Activated T-helper 17 cell treated with anti-CD3 and anti-CD28 coated beads, Interleukin-2, amount 50 U/mL, for 72 hours (primary cell): ENCODE results near the gene JPH4. TPM values are rescaled to one million over a fixed set of nuclear protein-coding genes. Genes with fewer than 3 reads are reported as not detected.

Source experiments
- ATAC-seq: fragments of 150-1000 bp; cut with Tn5 transposase; replicated peaks from 2 replicates; pipeline ENCODE4 v1.10.0; 2021; ENCODE audit warnings: mild to moderate bottlenecking, moderate library complexity
- H3K27ac Mint-ChIP-seq: one replicate; pipeline ENCODE4 v1.8.0; 2022; ENCODE audit warnings: mixed read lengths
- H3K27me3 Mint-ChIP-seq: one replicate; pipeline ENCODE4 v1.8.0; 2022; ENCODE audit warnings: mixed read lengths
- H3K36me3 Mint-ChIP-seq: one replicate; pipeline ENCODE4 v1.8.0; 2022; ENCODE audit warnings: low read depth, mild to moderate bottlenecking, mixed read lengths
- H3K4me1 Mint-ChIP-seq: one replicate; pipeline ENCODE4 v1.8.0; 2022; ENCODE audit warnings: mixed read lengths
- H3K4me3 Mint-ChIP-seq: one replicate; pipeline ENCODE4 v1.8.0; 2022; ENCODE audit warnings: mild to moderate bottlenecking, mixed read lengths
- H3K9me3 Mint-ChIP-seq: one replicate; pipeline ENCODE4 v1.8.0; 2022; ENCODE audit warnings: mixed read lengths
- total RNA-seq, 2 donors: library from RNA; stranded (reverse); gene quantifications; one replicate each; pipeline ENCODE4 v1.2.3, GENCODE V29; 2022

The JPH4 gene
- total RNA-seq = not detected

DNA sequence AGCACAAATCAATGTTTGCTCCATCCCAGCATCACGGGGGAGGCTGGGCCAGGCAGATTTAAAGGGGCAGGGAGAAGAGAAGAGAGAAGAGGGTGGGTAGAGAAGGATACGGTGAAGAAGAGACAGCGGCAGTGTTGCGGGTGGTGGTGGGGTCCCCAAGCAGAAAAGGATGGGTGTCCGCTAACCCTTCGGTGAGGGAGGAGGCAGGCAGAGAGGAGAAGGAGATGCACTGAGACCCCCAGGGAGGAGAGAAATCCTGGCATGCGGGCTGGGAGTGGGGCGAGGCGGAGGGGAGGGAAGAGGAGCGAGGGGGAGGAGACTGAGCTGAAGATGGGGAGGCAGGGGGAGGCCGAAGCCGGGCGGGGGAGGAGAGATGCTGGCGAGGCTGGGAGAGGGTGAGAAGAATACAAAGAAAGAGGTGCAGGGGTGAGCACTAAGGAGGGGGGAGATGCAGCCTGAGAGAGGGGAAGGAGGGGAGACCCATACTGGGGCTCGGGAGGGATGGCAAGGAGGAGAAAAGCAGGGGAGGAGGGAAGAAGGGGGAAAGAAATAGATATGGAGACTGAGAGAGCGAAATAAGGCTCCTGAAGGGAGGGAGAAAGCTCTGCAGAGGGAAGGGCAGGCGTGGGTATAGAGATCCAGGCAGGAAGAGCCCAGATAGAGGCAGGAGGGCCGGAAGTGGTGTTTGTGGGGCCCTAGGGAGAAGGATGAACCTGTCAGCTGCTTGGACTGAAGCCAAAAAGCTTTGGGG is at the start of gene JPH4:
TSS of gene JPH4 (minus strand) at position 231 of the 751 bp plus-strand sequence. CDS start 1,337 bp downstream, outside the sequence.
- Mint-ChIP-seq H3K9me3 (no peaks in the 10 kb centered on the region), H3K4me3 (no peak within 1 kb of the TSS), H3K4me1 (peaks cover 6% of the 10 kb centered on the region), H3K27ac (no peak within 1 kb of the TSS), H3K27me3 (peaks cover 35% of the 10 kb centered on the region), H3K36me3 (peaks cover 6% of the 10 kb centered on the region)
- ATAC-seq = no peak

DNA sequence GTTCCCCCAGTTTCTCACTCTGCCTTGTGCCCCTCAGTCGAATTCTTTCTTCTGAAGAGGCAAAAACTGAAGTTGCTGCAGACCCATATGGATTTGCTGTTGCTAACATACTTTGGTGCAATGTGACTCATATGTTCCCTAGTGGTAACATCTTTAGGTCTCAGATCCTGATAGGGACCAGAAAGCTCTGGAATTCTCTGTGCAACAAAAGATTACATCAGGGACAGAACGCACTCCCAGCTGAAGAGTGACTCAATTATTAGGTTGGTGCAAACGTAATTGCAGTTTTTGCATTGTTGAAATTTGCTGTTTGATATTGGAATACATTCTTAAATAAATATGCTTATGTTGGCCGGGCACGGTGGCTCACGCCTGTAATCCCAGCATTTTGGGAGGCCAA is 49.4 kb upstream of the JPH4 start:
- ATAC-seq = no peak
- Mint-ChIP-seq H3K27me3 (peaks cover 12% of the 10 kb centered on the region), H3K4me1 (peaks cover 6% of the 10 kb centered on the region), H3K4me3 (no peak overlapping the region), H3K36me3 (no peaks in the 10 kb centered on the region), H3K9me3 (peaks cover 6% of the 10 kb centered on the region), H3K27ac (no peak overlapping the region)

DNA sequence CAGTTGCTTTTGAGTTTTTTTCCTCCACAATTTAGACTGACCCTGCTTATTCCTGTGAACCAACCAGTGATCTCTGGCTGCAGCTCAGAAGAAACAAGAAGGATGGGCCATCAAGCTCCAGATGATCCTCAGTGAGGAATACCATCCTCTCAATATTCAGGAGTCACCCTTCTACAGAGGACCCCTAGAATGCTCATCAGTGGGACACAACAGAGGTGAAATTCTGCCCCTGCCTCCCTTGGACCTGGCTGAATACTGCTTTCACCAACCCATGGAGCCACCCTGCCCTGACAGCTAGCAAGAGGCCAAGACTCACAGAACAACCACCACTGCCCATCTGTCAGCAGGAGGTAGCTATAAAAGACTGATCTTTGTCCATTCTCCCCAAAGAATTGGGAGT is 48.4 kb upstream of the JPH4 start:
- peaks cover 6% of the 10 kb centered on the region for H3K9me3 Mint-ChIP-seq
- H3K36me3 Mint-ChIP-seq = no peaks in the 10 kb centered on the region
- ATAC-seq = no peak
- peaks cover 15% of the 10 kb centered on the region for H3K27me3 Mint-ChIP-seq
- H3K4me3 Mint-ChIP-seq = no peak overlapping the region
- peaks cover under 1% of the 10 kb centered on the region for H3K4me1 Mint-ChIP-seq
- H3K27ac Mint-ChIP-seq = no peak overlapping the region

DNA sequence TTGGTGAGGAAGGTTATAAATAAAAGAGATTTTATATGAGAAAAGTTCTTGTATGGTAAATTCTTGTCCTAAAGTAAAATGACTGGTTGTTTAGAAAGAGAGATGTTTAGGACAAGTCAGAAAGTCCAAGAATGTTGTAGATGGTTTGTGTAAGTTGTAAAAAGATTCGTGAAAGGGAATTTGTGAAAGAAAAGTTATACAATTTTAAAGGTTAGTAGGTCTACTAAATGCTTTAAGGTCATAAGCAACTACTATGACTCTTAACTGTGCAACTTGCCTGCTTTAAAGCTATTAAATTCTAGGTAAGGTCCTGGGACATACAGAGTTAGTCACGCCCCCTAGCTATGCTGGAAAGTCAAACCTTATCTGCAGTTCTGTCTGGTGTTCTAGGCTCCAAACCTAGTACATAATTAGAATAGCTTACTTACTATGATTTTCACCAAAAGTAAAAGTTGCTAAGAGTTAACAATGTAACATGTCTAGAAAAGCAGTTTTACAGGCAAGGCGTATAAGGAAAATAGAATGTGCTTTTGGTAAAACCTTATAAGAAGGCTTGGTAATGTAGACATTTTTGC is 46.3 kb upstream of the JPH4 start:
- H3K27me3 Mint-ChIP-seq = peaks cover 23% of the 10 kb centered on the region
- H3K4me1 Mint-ChIP-seq = no peaks in the 10 kb centered on the region
- ATAC-seq = no peak

DNA sequence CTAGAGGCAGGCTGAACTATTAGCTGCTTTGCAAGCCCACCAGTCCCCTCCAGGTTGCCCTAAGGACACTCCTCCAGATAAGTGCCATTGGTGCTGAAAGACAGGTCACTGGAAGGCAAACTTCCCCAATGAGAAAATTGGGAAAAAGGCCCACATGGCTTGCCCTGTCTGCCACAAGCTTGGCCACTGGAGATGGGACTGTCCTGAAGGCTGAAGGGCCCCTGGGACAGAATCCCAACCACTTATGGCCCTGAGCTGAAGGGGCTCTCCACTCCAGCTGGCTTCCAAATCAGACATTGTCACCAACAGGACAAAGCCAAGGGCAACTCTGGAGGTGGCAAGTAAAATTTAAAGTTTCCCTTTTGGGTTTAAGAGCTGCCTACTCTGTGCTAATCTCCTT is 45.4 kb upstream of the JPH4 start:
- Mint-ChIP-seq H3K36me3 (no peaks in the 10 kb centered on the region), H3K4me3 (no peak overlapping the region), H3K4me1 (no peaks in the 10 kb centered on the region), H3K9me3 (peaks cover 6% of the 10 kb centered on the region), H3K27ac (no peak overlapping the region), H3K27me3 (peaks cover 23% of the 10 kb centered on the region)
- no peak for ATAC-seq

More for the DNA sequence above, 46.3 kb upstream of the JPH4 start:
- Mint-ChIP-seq H3K27ac (no peak overlapping the region), H3K9me3 (peaks cover 6% of the 10 kb centered on the region), H3K36me3 (no peaks in the 10 kb centered on the region), H3K4me3 (no peak overlapping the region)

DNA sequence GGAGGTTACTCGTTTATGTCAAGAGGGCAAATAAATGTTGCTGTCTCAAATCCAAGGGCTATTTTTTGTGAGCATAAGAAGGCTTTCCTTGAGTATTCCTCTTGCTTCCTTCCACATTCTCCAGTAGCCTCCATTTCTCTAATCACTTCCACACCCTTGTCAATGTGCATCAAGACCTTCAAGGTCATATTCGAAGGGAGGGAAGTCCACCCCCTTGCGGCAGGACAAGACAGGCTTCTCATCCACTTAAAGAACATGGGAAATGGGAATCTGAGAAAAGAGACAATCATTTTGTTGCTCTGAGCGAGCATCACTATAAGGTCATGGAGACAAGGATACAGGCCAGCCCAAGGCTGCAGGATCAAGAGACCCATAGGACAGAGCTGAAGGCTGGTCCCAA is 44.4 kb upstream of the JPH4 start:
- ATAC-seq = no peak
- Mint-ChIP-seq H3K4me1 (no peaks in the 10 kb centered on the region), H3K9me3 (peaks cover 6% of the 10 kb centered on the region), H3K36me3 (no peaks in the 10 kb centered on the region), H3K4me3 (no peak overlapping the region), H3K27ac (no peak overlapping the region), H3K27me3 (peaks cover 23% of the 10 kb centered on the region)

DNA sequence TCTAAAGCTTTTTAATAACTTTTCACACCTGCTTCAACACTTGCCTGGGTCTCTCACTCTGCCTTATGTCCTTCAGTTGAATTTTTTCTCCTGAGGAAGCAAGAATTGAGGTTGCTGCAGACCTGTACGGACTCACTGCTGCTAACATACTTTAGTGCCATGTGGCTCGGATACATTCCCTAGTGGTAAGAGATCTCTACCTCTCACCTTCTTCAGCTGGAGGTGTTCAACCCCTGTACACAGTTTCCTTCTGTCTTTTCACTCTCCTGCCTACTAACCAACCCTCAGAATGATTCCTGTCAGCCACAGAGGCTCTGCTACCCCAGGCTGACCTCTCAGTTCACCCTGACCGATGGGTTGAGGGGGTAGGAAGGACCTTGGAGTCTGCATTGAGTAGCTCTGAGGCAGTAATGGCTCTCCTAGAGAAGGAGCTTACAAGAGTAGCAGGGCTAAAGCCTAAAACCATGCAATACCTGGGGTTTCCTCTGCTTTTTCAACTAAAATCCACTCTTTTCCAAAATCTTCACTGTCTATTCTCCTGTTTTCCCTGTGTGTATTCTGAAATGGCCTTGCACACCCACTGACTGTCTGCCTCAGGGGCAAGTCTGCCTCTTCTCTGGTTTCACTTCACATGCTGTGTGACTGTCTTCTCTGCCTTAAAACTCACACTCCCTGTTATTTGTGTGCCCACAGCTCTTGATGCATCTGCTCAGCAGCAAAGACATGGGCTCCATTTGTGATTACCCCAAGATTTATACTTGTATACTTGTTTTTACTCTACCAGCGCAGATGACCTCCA is 43.5 kb upstream of the JPH4 start:
- H3K4me3 Mint-ChIP-seq = no peak overlapping the region
- no peaks in the 10 kb centered on the region for H3K4me1 Mint-ChIP-seq
- H3K27me3 Mint-ChIP-seq = peaks cover 21% of the 10 kb centered on the region
- no peaks in the 10 kb centered on the region for H3K36me3 Mint-ChIP-seq
- H3K27ac Mint-ChIP-seq = no peak overlapping the region
- peaks cover 6% of the 10 kb centered on the region for H3K9me3 Mint-ChIP-seq
- no peak for ATAC-seq

DNA sequence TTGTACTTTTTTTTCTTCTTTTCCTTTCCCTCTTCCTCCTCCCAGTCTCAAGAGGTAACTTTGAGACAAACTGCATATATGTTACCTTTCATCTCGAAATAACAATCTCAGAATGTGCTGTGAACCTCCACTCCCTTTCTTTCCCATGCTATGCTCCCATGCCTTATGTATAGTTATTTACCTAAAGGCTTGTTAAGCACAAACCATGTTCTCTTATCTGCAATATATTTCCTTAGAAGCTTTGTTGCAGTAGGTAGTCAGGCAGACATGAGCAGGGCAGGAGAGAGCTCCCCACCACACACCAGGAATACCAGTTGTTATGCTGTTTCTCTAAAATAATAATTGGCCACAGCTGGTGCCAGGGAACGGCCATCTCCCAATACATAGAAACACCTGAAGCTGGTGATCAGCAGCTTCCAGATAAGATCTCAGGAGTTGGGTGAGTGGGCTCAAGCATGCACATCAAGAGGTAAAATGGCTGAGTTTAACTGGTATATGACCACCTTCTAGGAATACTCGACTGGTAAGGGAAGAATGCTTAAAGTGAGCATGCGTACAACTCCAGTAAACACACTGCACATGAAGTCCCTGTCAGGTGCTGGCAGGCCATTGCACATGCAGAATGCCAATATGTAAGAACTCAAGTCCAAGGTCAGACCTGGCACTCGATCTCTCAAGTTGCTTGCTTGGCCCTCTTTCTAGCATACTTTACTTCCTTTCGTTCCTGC is 42.8 kb upstream of the JPH4 start:
- H3K9me3 Mint-ChIP-seq = peaks cover 6% of the 10 kb centered on the region
- no peaks in the 10 kb centered on the region for H3K36me3 Mint-ChIP-seq
- no peak overlapping the region for H3K4me3 Mint-ChIP-seq
- no peak for ATAC-seq
- H3K27ac Mint-ChIP-seq = no peak overlapping the region
- H3K4me1 Mint-ChIP-seq = no peaks in the 10 kb centered on the region
- H3K27me3 Mint-ChIP-seq = peaks cover 19% of the 10 kb centered on the region

DNA sequence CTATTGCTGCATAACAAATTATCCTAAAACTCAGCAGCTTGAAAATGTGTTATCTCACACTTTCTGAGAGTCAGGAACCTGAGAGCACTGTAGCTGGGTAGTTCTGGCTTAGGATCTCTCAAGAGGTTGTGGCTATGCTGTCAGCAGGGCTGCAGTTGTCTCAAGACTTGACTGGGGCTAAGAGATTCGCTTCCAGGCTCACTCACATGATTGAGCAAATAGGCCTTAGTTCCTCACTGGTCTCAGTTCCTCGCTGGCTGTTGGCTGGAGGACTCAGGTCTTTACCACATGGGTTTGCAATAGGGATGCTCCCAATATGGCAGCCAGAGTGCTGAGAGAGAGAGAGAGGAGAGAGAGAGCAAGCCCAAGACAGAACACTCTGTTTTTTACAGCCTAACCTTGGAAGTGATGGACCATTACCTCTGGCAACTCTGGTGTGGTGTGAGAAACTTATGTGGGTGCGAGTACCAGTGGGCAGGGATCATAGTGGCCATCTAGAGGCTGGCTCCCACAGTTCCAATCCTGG is 41.6 kb upstream of the JPH4 start:
- no peaks in the 10 kb centered on the region for H3K4me1 Mint-ChIP-seq
- H3K27ac Mint-ChIP-seq = no peak overlapping the region
- no peak overlapping the region for H3K4me3 Mint-ChIP-seq
- H3K9me3 Mint-ChIP-seq = peaks cover 6% of the 10 kb centered on the region
- ATAC-seq = no peak
- no peaks in the 10 kb centered on the region for H3K36me3 Mint-ChIP-seq
- peaks cover 19% of the 10 kb centered on the region for H3K27me3 Mint-ChIP-seq

DNA sequence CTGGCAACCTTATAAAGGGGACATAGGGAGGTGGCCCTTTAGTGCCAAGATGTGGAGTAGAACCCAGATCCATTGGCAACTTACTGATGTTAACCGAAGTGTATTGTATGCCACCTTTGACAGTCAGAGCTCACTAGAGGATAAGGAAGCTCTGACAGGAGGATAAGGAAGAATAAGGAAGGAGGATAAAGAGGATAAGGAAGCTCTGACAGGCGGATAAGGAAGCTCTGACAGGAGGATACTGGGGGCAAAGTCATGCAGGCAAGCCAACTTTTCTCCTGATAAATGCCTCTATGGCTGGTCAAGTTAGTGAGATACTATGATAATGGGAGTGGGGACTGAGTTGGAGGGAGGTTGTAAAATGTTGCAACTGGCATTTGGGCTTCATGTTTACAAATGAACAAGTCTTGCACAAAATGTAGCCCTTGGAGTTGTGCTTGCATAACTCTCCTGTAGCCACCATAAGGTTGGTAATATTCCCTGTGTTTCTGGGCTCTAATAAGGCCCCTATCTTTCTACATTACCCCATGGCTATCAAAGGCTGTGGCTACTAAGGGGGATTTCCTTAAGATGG is 39.9 kb upstream of the JPH4 start:
- H3K27me3 Mint-ChIP-seq = peaks cover 13% of the 10 kb centered on the region
- H3K4me3 Mint-ChIP-seq = no peak overlapping the region
- no peaks in the 10 kb centered on the region for H3K9me3 Mint-ChIP-seq
- H3K27ac Mint-ChIP-seq = no peak overlapping the region
- H3K36me3 Mint-ChIP-seq = no peaks in the 10 kb centered on the region
- ATAC-seq = no peak
- no peaks in the 10 kb centered on the region for H3K4me1 Mint-ChIP-seq

DNA sequence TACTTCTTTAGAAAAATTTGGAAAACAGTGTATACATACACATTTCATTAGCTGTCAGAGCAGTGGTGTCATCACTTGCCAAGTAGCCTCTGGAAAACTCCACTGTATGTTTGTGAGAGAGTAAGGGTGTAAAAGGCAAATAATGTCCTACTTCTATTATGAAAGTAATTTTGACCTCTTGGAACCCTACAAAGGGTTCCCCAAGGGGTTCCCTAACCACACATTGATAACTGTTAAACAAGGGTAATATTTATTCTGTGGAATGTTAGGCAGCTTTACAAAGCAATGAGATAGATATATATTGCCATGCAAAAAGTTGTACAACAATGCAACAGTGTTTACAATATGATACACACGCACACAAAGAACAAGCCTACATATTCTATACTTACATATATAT is 38.9 kb upstream of the JPH4 start:
- Mint-ChIP-seq H3K4me1 (peaks cover under 1% of the 10 kb centered on the region), H3K4me3 (no peak overlapping the region), H3K27me3 (peaks cover 10% of the 10 kb centered on the region), H3K36me3 (no peaks in the 10 kb centered on the region), H3K27ac (no peak overlapping the region), H3K9me3 (no peaks in the 10 kb centered on the region)
- ATAC-seq = no peak

DNA sequence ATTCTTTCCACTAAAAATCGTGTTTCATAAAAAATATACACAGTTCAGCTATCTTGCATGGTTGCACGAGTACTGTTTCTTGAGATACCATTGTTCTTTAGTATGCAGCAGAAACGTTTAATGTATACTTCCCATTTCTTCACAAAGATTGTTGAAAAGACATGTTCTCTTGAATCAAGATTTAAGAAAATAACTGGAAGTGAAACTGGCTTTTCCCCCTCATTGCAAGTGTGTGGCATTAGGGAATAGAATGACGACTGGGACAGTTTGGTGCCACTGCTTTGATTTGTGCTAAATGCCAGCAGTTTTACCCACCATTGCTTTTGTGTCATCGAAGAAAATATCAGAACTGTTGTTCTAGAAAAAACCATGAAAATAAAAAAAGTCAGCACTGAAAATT is 37.3 kb upstream of the JPH4 start:
- no peaks in the 10 kb centered on the region for H3K36me3 Mint-ChIP-seq
- ATAC-seq = no peak
- no peak overlapping the region for H3K4me3 Mint-ChIP-seq
- no peak overlapping the region for H3K27ac Mint-ChIP-seq
- peaks cover 4% of the 10 kb centered on the region for H3K4me1 Mint-ChIP-seq
- H3K27me3 Mint-ChIP-seq = peaks cover 8% of the 10 kb centered on the region
- H3K9me3 Mint-ChIP-seq = no peaks in the 10 kb centered on the region

DNA sequence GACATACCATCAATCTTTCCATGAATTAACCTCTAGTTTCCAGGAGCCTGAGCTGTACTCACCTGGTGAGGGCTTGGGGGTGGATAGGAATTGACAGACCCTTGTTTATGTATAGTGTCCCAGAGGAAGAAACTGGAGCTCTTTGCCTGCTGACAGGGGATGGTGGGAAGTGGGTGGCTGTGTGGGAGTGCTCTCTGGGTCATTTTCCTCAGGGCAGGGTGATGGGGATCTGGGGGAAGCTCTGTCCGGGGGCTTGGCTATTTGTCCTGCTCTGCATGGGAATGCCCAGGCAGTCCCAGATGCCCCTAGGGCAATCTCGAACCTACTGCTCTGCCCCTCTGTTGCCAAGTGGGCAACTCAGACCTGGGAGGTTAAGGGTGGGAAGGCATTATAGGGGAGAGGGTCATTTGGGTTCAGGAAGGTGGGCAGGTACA is 35.8 kb upstream of the JPH4 start:
- Mint-ChIP-seq H3K36me3 (no peaks in the 10 kb centered on the region), H3K27me3 (no peaks in the 10 kb centered on the region), H3K27ac (peak overlapping the region; percentile 58), H3K4me1 (peaks cover 9% of the 10 kb centered on the region), H3K4me3 (no peak overlapping the region), H3K9me3 (no peaks in the 10 kb centered on the region)
- no peak for ATAC-seq
